Measurements from ENCODE around the gene POLE3. TPM values are rescaled to one million over a fixed set of nuclear protein-coding genes. Genes with fewer than 3 reads are reported as not detected.
A peak's percentile ranks its signal among the peaks of the same experiment; 100 is the strongest.
"Not testable (repeated sequence)": the region's sequence is repeated elsewhere in the genome, so short reads cannot be mapped to it uniquely, and the experiment has no call there.

Gene POLE3, protein sequence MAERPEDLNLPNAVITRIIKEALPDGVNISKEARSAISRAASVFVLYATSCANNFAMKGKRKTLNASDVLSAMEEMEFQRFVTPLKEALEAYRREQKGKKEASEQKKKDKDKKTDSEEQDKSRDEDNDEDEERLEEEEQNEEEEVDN
- polyA plus RNA-seq = 48.0 TPM
- long read RNA-seq, donor 1, transcript POLE3-201 (4 exons, 2,109 nt) = major isoform, 8 of 8 reads
- long read RNA-seq, donor 1, partial matches to known transcripts = 0 of 8 reads
- long read RNA-seq, donor 1, other reads (novel, unspliced or antisense) = 0 of 8 reads
- long read RNA-seq, donor 2, transcript POLE3-201 (4 exons, 2,109 nt) = major isoform, 23 of 25 reads
- long read RNA-seq, donor 2, partial matches to known transcripts = 0 of 25 reads
- long read RNA-seq, donor 2, other reads (novel, unspliced or antisense) = 0 of 25 reads
- long read RNA-seq, donor 3 = 0 reads
- long read RNA-seq, donor 4, partial matches to known transcripts = 0 of 1 reads
- long read RNA-seq, donor 4, other reads (novel, unspliced or antisense) = 0 of 1 reads
- long read RNA-seq, donor 5, transcript POLE3-201 (4 exons, 2,109 nt) = major isoform, 14 of 15 reads
- long read RNA-seq, donor 5, partial matches to known transcripts = 0 of 15 reads
- long read RNA-seq, donor 5, other reads (novel, unspliced or antisense) = 0 of 15 reads
- long read RNA-seq, donor 6, transcript POLE3-201 (4 exons, 2,109 nt) = major isoform, 24 of 26 reads
- long read RNA-seq, donor 6, partial matches to known transcripts = 0 of 26 reads
- long read RNA-seq, donor 6, other reads (novel, unspliced or antisense) = 0 of 26 reads
- long read RNA-seq, donor 7, transcript POLE3-201 (4 exons, 2,109 nt) = major isoform, 14 of 15 reads
- long read RNA-seq, donor 7, partial matches to known transcripts = 0 of 15 reads
- long read RNA-seq, donor 7, other reads (novel, unspliced or antisense) = 0 of 15 reads
- long read RNA-seq, donor 8, transcript POLE3-201 (4 exons, 2,109 nt) = major isoform, 39 of 39 reads
- long read RNA-seq, donor 8, partial matches to known transcripts = 0 of 39 reads
- long read RNA-seq, donor 8, other reads (novel, unspliced or antisense) = 0 of 39 reads
- long read RNA-seq, donor 9, transcript POLE3-201 (4 exons, 2,109 nt) = major isoform, 28 of 28 reads
- long read RNA-seq, donor 9, partial matches to known transcripts = 0 of 28 reads
- long read RNA-seq, donor 9, other reads (novel, unspliced or antisense) = 0 of 28 reads
- long read RNA-seq, donor 10, transcript POLE3-201 (4 exons, 2,109 nt) = major isoform, 15 of 15 reads
- long read RNA-seq, donor 10, partial matches to known transcripts = 0 of 15 reads
- long read RNA-seq, donor 10, other reads (novel, unspliced or antisense) = 0 of 15 reads
- long read RNA-seq, donor 11, transcript POLE3-201 (4 exons, 2,109 nt) = major isoform, 15 of 20 reads
- long read RNA-seq, donor 11, partial matches to known transcripts = 0 of 20 reads
- long read RNA-seq, donor 11, other reads (novel, unspliced or antisense) = 0 of 20 reads

DNA sequence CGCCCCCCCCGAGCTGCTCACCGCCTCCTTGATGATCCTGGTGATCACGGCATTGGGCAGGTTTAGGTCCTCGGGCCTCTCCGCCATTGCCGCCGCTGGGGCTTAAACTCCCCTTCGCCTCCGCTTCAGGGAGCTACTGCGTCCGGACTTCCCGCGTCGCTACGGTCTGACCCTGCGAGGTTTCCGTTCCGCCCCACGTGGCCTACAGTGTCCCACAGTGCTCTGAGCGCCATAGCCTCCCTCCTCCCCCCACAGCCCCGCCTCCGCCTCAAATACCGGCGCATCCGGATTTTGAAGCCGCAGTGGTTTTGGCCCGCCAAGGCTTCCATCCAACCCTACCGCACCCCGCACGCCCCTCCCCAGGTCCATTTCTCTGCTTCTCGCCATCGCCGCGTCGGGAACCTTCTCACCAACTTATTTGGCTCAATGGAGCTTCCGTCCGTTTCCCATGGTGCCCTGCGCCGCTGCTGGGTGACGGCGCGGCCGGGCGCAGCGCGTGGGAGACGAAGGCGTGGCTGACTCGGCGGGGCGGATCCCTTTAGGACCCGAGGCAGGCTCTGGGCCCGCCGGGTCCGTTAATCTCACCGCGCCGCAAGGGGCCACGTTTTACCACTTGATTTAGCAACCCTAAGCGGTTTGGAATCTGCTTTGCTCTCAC, at the start of gene POLE3, which contains the start of gene C9orf43:
Gene POLE3 (minus strand): TSS at position 469 of the 658 bp plus-strand sequence. CDS start 382 bp downstream, at position 87.
Gene C9orf43 (plus strand): TSS at position 541 of the 658 bp plus-strand sequence. CDS start 2,747 bp downstream, outside the sequence.
- WGBS (ENCODE audit: insufficient coverage, low lambda C conversion rate) = no CpG with 5 or more reads among the region's 61 CpGs
- Histone ChIP-seq H3K27me3 (ENCODE audit: control insufficient read depth, insufficient read depth, low read length) (no peaks in the 10 kb centered on the region), H3K27ac (ENCODE audit: low read length) (peak within 1 kb of the TSS; percentile 98), H3K9me3 (ENCODE audit: control insufficient read depth, low read depth, low read length) (no peaks in the 10 kb centered on the region), H3K4me3 (ENCODE audit: low read length) (peak within 1 kb of the TSS; percentile 76), H3K36me3 (ENCODE audit: control insufficient read depth, insufficient read depth, low read length) (peaks cover 18% of the 10 kb centered on the region), H3K4me1 (ENCODE audit: control insufficient read depth, insufficient read depth, low read length) (no peaks in the 10 kb centered on the region)
- peak; percentile 96 to 99 for DNase-seq

- DNase-seq = no peak
- Histone ChIP-seq H3K4me1 (ENCODE audit: control insufficient read depth, insufficient read depth, low read length) (peaks cover 19% of the 10 kb centered on the region), H3K27me3 (ENCODE audit: control insufficient read depth, insufficient read depth, low read length) (no peaks in the 10 kb centered on the region), H3K27ac (ENCODE audit: low read length) (peak overlapping the region; percentile 64), H3K4me3 (ENCODE audit: low read length) (no peak overlapping the region), H3K9me3 (ENCODE audit: control insufficient read depth, low read depth, low read length) (no peaks in the 10 kb centered on the region), H3K36me3 (ENCODE audit: control insufficient read depth, insufficient read depth, low read length) (no peaks in the 10 kb centered on the region)
- 80% methylated on average over 1 of the region's 2 CpGs for WGBS (ENCODE audit: insufficient coverage, low lambda C conversion rate)
Observed at GRCh38 chr9:113456235-113456634, 45.8 kb upstream of the POLE3 start.

DNA sequence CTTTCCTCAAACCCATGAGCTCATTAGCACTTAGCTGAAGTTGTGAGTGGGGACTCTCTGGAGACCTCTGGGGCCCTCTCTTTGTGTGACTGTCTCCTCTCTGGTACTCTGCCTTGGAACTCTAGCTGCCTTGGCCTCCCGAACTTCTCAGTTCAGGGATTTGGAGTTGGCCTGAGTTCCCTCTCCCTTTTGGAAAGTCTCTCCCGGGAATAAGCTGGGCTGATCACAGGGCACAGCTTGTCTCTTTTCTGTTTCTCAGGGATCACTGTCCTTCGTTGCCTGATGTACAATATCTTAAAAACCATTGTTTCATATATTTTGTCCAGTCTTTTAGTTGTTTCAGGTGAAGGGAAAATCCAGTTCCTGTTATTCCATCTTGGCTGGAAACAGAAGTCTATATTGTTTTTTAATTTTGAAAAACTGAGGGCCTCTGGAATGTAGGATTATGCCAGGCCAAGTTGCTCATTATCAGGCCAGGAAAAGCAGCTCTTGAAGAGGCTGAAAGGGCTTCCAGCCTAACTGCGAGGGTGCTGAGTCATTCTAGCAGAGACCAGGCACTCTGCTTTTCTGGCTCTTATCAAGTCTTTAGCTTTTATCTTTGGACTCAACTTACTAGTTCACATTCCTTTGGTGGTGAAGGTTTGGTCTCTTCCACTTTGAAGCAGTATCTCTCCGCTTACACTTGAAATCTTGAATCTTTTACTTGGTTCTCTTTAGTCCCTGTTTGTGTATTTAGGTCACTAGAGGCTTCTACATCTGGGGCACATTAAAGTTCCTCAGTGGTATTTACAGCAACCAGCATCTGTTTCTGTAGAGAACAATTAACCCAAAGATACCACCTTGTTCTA, 44.7 kb upstream of the POLE3 start:
- no peaks in the 10 kb centered on the region for H3K36me3 ChIP-seq (ENCODE audit: control insufficient read depth, insufficient read depth, low read length)
- H3K4me1 ChIP-seq (ENCODE audit: control insufficient read depth, insufficient read depth, low read length) = peaks cover 19% of the 10 kb centered on the region
- H3K4me3 ChIP-seq (ENCODE audit: low read length) = no peak overlapping the region
- WGBS (ENCODE audit: insufficient coverage, low lambda C conversion rate) = 38% methylated on average over 2 of the region's 5 CpGs
- H3K27me3 ChIP-seq (ENCODE audit: control insufficient read depth, insufficient read depth, low read length) = no peaks in the 10 kb centered on the region
- H3K27ac ChIP-seq (ENCODE audit: low read length) = peak overlapping the region; percentile 64
- no peaks in the 10 kb centered on the region for H3K9me3 ChIP-seq (ENCODE audit: control insufficient read depth, low read depth, low read length)
- peak; percentile 61 to 82 for DNase-seq

GRCh38 chr9:113452113-113452605, 41.7 kb upstream of the POLE3 start:
- no peaks in the 10 kb centered on the region for H3K36me3 ChIP-seq (ENCODE audit: control insufficient read depth, insufficient read depth, low read length)
- no peak for DNase-seq
- no peak overlapping the region for H3K27ac ChIP-seq (ENCODE audit: low read length)
- 80% methylated on average over 2 of the region's 4 CpGs for WGBS (ENCODE audit: insufficient coverage, low lambda C conversion rate)
- peaks cover 19% of the 10 kb centered on the region for H3K4me1 ChIP-seq (ENCODE audit: control insufficient read depth, insufficient read depth, low read length)
- no peak overlapping the region for H3K4me3 ChIP-seq (ENCODE audit: low read length)
- H3K27me3 ChIP-seq (ENCODE audit: control insufficient read depth, insufficient read depth, low read length) = no peaks in the 10 kb centered on the region
- no peaks in the 10 kb centered on the region for H3K9me3 ChIP-seq (ENCODE audit: control insufficient read depth, low read depth, low read length)

- WGBS (ENCODE audit: insufficient coverage, low lambda C conversion rate) = 88% methylated on average over 1 of the region's 2 CpGs
- H3K4me3 ChIP-seq (ENCODE audit: low read length) = no peak overlapping the region
- H3K4me1 ChIP-seq (ENCODE audit: control insufficient read depth, insufficient read depth, low read length) = no peaks in the 10 kb centered on the region
- no peaks in the 10 kb centered on the region for H3K36me3 ChIP-seq (ENCODE audit: control insufficient read depth, insufficient read depth, low read length)
- DNase-seq = no peak
- no peaks in the 10 kb centered on the region for H3K9me3 ChIP-seq (ENCODE audit: control insufficient read depth, low read depth, low read length)
- no peaks in the 10 kb centered on the region for H3K27me3 ChIP-seq (ENCODE audit: control insufficient read depth, insufficient read depth, low read length)
- no peak overlapping the region for H3K27ac ChIP-seq (ENCODE audit: low read length)
Observed at GRCh38 chr9:113449376-113449775, 38.9 kb upstream of the POLE3 start.

DNA sequence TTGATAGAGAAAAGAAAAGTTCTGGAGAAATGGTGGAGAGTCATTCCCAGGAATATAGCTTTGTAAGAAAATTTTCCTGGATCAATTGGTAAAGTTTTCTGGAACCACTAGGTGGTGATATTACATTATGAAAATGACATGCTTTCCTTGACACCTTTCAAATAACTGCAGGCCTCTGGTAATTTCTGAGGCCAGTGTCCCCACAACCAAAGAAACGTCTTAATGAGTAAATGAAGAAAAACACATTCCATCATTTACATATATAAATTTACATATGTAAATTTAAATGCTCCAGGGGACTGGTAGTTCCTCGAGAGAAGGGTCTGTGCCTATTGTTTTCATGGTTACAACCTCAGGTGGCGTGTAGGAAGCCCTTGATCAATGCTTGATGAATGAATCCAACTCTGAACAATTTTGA, 35.9 kb upstream of the POLE3 start:
- no peaks in the 10 kb centered on the region for H3K27me3 ChIP-seq (ENCODE audit: control insufficient read depth, insufficient read depth, low read length)

GRCh38 chr9:113444736-113445135, 34.3 kb upstream of the POLE3 start:
- Histone ChIP-seq H3K36me3 (ENCODE audit: control insufficient read depth, insufficient read depth, low read length) (no peaks in the 10 kb centered on the region), H3K4me1 (ENCODE audit: control insufficient read depth, insufficient read depth, low read length) (no peaks in the 10 kb centered on the region), H3K27me3 (ENCODE audit: control insufficient read depth, insufficient read depth, low read length) (no peaks in the 10 kb centered on the region), H3K27ac (ENCODE audit: low read length) (no peak overlapping the region), H3K9me3 (ENCODE audit: control insufficient read depth, low read depth, low read length) (no peaks in the 10 kb centered on the region), H3K4me3 (ENCODE audit: low read length) (no peak overlapping the region)
- WGBS (ENCODE audit: insufficient coverage, low lambda C conversion rate) = no CpG with 5 or more reads among the region's 2 CpGs
- DNase-seq = no peak

More for the DNA sequence above, 35.9 kb upstream of the POLE3 start:
- DNase-seq = peak in 1 of 2 donors; percentile 38
- H3K36me3 ChIP-seq (ENCODE audit: control insufficient read depth, insufficient read depth, low read length) = no peaks in the 10 kb centered on the region
- no peaks in the 10 kb centered on the region for H3K4me1 ChIP-seq (ENCODE audit: control insufficient read depth, insufficient read depth, low read length)
- no peaks in the 10 kb centered on the region for H3K9me3 ChIP-seq (ENCODE audit: control insufficient read depth, low read depth, low read length)
- no peak overlapping the region for H3K4me3 ChIP-seq (ENCODE audit: low read length)
- H3K27ac ChIP-seq (ENCODE audit: low read length) = no peak overlapping the region
- WGBS (ENCODE audit: insufficient coverage, low lambda C conversion rate) = 0% methylated on average over 1 of the region's 3 CpGs

DNA sequence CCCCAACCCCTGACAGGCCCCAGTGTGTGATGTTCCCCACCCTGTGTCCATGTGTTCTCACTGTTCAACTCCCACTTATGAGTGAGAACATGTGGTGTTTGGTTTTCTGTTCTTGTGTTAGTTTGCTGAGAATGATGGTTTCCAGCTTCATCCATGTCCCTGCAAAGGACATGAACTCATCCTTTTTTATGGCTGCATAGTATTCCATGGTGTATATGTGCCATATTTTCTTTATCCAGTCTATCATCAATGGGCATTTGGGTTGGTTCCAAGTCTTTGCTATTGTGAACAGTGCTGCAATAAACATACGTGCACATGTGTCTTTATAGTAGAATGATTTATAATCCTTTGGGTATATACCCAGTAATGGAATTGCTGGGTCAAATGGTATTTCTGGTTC, 27.2 kb upstream of the POLE3 start:
- not testable (repeated sequence) for H3K27me3 ChIP-seq (ENCODE audit: control insufficient read depth, insufficient read depth, low read length); H3K4me1 ChIP-seq (ENCODE audit: control insufficient read depth, insufficient read depth, low read length); H3K36me3 ChIP-seq (ENCODE audit: control insufficient read depth, insufficient read depth, low read length); H3K27ac ChIP-seq (ENCODE audit: low read length); DNase-seq; H3K4me3 ChIP-seq (ENCODE audit: low read length); H3K9me3 ChIP-seq (ENCODE audit: control insufficient read depth, low read depth, low read length)
- no CpG with 5 or more reads among the region's 1 CpG for WGBS (ENCODE audit: insufficient coverage, low lambda C conversion rate)

All from large intestine (tissue), 12 donors.